Measurements from ENCODE around the gene CELSR3. TPM values are rescaled to one million over a fixed set of nuclear protein-coding genes. Genes with fewer than 3 reads are reported as not detected.

The CELSR3 gene
- total RNA-seq, 1 experiment from 2014 or later: 35.4 TPM

DNA sequence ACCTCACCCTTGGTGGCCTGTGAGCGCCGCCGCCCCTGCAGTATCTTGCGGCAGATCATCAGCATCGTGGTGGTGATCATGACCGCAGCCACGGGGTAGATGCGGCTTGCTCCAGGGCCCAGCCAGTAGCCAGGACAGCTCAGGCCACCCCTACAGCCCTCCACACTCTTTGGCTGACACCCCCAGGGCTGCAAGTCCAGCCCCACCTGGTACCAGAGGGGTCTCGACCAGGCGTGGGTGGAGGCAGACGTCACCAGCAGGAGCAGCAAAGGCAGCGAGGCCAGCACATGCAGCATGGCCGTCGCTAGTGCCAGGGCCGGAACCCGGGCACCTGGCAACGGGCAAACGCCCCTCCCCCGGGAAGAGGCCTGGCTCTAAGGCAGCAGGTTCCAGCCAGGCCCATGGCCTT is 41.2 kb downstream of the CELSR3 start, which contains the start of gene TMEM89:
TMEM89 (minus strand) TSS at position 309 of the 409 bp plus-strand sequence; CDS start at position 296, 13 bp downstream.
- ChIA-PET CTCF (interaction anchor here (1.0 kb wide), 1 partner anchor 13 kb away, joined by 5 read pairs; no protein-coding TSS in a partner anchor), POLR2A (no interaction called here)
- H3K4me3 ChIP-seq (ENCODE audit: low read depth, low read length): no peak within 1 kb of the TSS
- no peaks in the 10 kb centered on the region for H3K27me3 Mint-ChIP-seq (ENCODE audit: insufficient read depth, unreplicated experiment)
- intact Hi-C loops (cut with micrococcal nuclease; ENCODE audit: unreplicated experiment): no loop called here
- BruUV-seq (replicated peaks): no TSS peak
- H3K36me3 ChIP-seq (ENCODE audit: control insufficient read depth, insufficient read depth, low read length): peaks cover 6% of the 10 kb centered on the region
- no peak within 1 kb of the TSS for H3K27ac Mint-ChIP-seq (ENCODE audit: unreplicated experiment)
- no peak within 1 kb of the TSS for H3K4me3 Mint-ChIP-seq (ENCODE audit: unreplicated experiment)
- no peak for DNase-seq
- peaks cover 9% of the 10 kb centered on the region for H3K9me3 Mint-ChIP-seq (ENCODE audit: unreplicated experiment)
- peaks cover 17% of the 10 kb centered on the region for H3K9me3 ChIP-seq
- peaks cover 33% of the 10 kb centered on the region for H3K36me3 Mint-ChIP-seq (ENCODE audit: insufficient read depth, unreplicated experiment)
- no peaks in the 10 kb centered on the region for H3K27me3 ChIP-seq (replicated peaks; ENCODE audit: control insufficient read depth, insufficient read depth, low read length)
- peaks cover 14% of the 10 kb centered on the region for H3K4me1 ChIP-seq
- TF ChIP-seq, protein P1, sequence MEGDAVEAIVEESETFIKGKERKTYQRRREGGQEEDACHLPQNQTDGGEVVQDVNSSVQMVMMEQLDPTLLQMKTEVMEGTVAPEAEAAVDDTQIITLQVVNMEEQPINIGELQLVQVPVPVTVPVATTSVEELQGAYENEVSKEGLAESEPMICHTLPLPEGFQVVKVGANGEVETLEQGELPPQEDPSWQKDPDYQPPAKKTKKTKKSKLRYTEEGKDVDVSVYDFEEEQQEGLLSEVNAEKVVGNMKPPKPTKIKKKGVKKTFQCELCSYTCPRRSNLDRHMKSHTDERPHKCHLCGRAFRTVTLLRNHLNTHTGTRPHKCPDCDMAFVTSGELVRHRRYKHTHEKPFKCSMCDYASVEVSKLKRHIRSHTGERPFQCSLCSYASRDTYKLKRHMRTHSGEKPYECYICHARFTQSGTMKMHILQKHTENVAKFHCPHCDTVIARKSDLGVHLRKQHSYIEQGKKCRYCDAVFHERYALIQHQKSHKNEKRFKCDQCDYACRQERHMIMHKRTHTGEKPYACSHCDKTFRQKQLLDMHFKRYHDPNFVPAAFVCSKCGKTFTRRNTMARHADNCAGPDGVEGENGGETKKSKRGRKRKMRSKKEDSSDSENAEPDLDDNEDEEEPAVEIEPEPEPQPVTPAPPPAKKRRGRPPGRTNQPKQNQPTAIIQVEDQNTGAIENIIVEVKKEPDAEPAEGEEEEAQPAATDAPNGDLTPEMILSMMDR (IDR thresholded peaks at IDR 0.05; ENCODE audit: insufficient read depth in 1 of 2, low read depth in 1 of 2, low read length in 1 of 2, severe bottlenecking in 1 of 2, unreplicated experiment in 1 of 2): no peak
- H3K4me1 Mint-ChIP-seq (ENCODE audit: low read depth, unreplicated experiment): no peaks in the 10 kb centered on the region

DNA sequence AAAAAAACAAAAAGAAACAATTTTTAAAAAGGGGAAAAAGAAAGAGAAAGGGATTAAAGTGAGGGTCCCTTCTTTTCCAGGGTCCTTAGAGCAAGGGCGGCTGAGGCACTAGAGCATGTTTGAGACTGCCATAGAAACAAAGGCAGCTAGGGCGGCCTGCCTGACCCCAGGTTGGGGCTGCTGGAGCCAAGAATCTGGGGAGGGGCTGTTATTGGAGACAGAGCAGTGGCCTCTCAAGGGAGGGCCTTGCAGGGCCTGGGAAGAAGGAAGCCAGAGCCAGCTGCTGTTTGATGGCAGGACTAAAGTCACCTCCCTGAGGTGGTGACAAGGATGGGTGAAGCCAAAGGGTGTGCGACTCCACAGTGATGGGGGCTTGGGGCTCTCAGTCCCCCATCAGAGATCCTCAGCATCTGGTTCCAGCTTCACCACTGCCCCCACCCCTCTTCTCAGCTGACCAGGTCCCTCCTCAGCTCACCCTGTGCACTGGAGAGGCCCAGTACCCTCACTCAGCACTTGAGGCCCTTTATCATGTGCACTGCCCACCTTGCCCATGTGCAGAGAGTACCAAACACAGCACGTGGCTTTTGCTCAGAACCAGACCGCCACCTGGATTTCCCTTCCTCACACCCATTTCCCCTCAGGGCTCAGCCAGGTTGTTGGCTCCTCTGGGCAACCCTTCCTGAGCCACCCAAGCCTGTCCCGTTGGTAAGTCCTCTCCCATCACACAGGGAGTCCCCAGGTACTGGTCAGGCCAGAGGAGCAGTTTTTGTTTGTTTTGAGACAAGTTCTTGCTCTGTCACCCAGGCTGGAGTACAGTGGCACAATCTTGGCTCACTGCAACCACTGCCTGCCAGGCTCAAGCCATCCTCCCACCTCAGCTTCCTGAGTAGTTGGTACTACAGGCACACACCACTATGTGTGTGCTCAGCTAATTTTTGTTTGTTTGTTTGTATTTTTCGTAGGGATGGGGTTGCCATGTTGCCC is 42.9 kb downstream of the CELSR3 start:
- intact Hi-C loops (cut with micrococcal nuclease; ENCODE audit: unreplicated experiment): loop anchor here (2.0 kb wide), 1 partner anchor 15 kb away; the partner anchor contains the start of gene SLC26A6
- no TSS peak for BruUV-seq (replicated peaks)
- peaks cover 14% of the 10 kb centered on the region for H3K4me1 ChIP-seq
- no peaks in the 10 kb centered on the region for H3K27me3 ChIP-seq (replicated peaks; ENCODE audit: control insufficient read depth, insufficient read depth, low read length)
- no peaks in the 10 kb centered on the region for H3K4me1 Mint-ChIP-seq (ENCODE audit: low read depth, unreplicated experiment)
- peaks cover 29% of the 10 kb centered on the region for H3K36me3 Mint-ChIP-seq (ENCODE audit: insufficient read depth, unreplicated experiment)
- DNase-seq: no peak
- H3K36me3 ChIP-seq (ENCODE audit: control insufficient read depth, insufficient read depth, low read length): peaks cover 6% of the 10 kb centered on the region
- H3K27ac Mint-ChIP-seq (ENCODE audit: unreplicated experiment): peak overlapping the region; percentile 68
- TF ChIP-seq, protein P1 (IDR thresholded peaks at IDR 0.05; ENCODE audit: insufficient read depth in 1 of 2, low read depth in 1 of 2, low read length in 1 of 2, severe bottlenecking in 1 of 2, unreplicated experiment in 1 of 2): no peak
- H3K4me3 ChIP-seq (ENCODE audit: low read depth, low read length): no peak overlapping the region
- H3K27me3 Mint-ChIP-seq (ENCODE audit: insufficient read depth, unreplicated experiment): no peaks in the 10 kb centered on the region
- no peak overlapping the region for H3K4me3 Mint-ChIP-seq (ENCODE audit: unreplicated experiment)
- peaks cover 21% of the 10 kb centered on the region for H3K9me3 ChIP-seq
- H3K9me3 Mint-ChIP-seq (ENCODE audit: unreplicated experiment): peaks cover 9% of the 10 kb centered on the region
- CTCF ChIA-PET: interaction anchor here (0.6 kb wide), 2 partner anchors 67 to 86 kb away, joined by 3 to 4 read pairs; no protein-coding TSS in a partner anchor
- POLR2A ChIA-PET: no interaction called here

DNA sequence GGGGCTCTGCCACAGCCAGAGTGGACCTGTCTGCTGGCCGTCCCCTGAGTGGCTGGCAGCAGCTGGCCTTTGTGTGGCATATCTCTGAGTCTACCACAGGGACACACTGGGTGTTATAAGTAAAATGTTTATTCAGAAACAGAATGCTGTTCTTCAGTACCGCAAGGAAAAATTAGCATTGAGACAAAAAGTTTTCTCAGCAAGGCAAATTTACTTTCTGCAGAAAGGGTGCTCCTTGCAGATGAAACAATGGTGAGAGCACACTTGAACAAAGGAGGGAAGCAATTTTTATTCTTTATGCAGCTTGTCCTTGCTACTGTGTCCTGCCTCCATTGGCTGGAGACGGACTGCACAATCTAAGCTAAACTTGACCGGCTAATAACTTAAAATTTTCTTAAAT is 45.1 kb downstream of the CELSR3 start:
- Histone ChIP-seq H3K4me1 (peaks cover 14% of the 10 kb centered on the region), H3K27me3 (replicated peaks; ENCODE audit: control insufficient read depth, insufficient read depth, low read length) (no peaks in the 10 kb centered on the region), H3K4me3 (ENCODE audit: low read depth, low read length) (no peak overlapping the region), H3K9me3 (peaks cover 21% of the 10 kb centered on the region), H3K36me3 (ENCODE audit: control insufficient read depth, insufficient read depth, low read length) (peaks cover 6% of the 10 kb centered on the region)
- no peaks in the 10 kb centered on the region for H3K27me3 Mint-ChIP-seq (ENCODE audit: insufficient read depth, unreplicated experiment)
- H3K4me3 Mint-ChIP-seq (ENCODE audit: unreplicated experiment): no peak overlapping the region
- ChIA-PET POLR2A (no interaction called here), CTCF (interaction anchor here (1.1 kb wide), 1 partner anchor 69 kb away, joined by 3 read pairs; the partner anchor contains the start of gene NCKIPSD)
- peaks cover 18% of the 10 kb centered on the region for H3K36me3 Mint-ChIP-seq (ENCODE audit: insufficient read depth, unreplicated experiment)
- H3K4me1 Mint-ChIP-seq (ENCODE audit: low read depth, unreplicated experiment): no peaks in the 10 kb centered on the region
- H3K9me3 Mint-ChIP-seq (ENCODE audit: unreplicated experiment): peaks cover 9% of the 10 kb centered on the region
- TF ChIP-seq, protein P1 (IDR thresholded peaks at IDR 0.05; ENCODE audit: insufficient read depth in 1 of 2, low read depth in 1 of 2, low read length in 1 of 2, severe bottlenecking in 1 of 2, unreplicated experiment in 1 of 2): no peak
- intact Hi-C loops (cut with micrococcal nuclease; ENCODE audit: unreplicated experiment): no loop called here
- peak overlapping the region; percentile 51 for H3K27ac Mint-ChIP-seq (ENCODE audit: unreplicated experiment)
- no peak for DNase-seq
- no TSS peak for BruUV-seq (replicated peaks)

Data from Caco-2 (cell line).